ENCODE data around the gene ANK2. TPM values are rescaled to one million over a fixed set of nuclear protein-coding genes. Genes with fewer than 3 reads are reported as not detected.

Gene ANK2
- total and polyA plus RNA-seq, 2 of the 13 experiments (the other 11 are each of a cell fraction or from before 2014, with no cell fraction given): 2.7 to 15.1 TPM

- H3K4me3 ChIP-seq (replicated peaks in 1 of 3; ENCODE audit: insufficient read depth in 1 of 3, low read depth in 2 of 3, low read length in 3 of 3): no peak overlapping the region
- no peak for ATAC-seq
- TF ChIP-seq ISX (CRISPR knock-in tag; conservative IDR thresholded peaks at IDR 0.05) (no peak), ZBTB25 (CRISPR knock-in tag; IDR thresholded peaks at IDR 0.05) (no peak), PAXIP1 (CRISPR knock-in tag; conservative IDR thresholded peaks at IDR 0.05) (no peak)
- H3K36me3 ChIP-seq (replicated peaks in 1 of 2; ENCODE audit: control insufficient read depth in 1 of 2, insufficient read depth in 2 of 2, low read length in 2 of 2): no peaks in the 10 kb centered on the region
- in situ Hi-C loops (cut with HindIII; ENCODE audit: extremely low pct_ligation_motif_present, low pct_unique_long_range_greater_than_20kb): no loop called here
- H3K27ac ChIP-seq (ENCODE audit: extremely low read length, insufficient read depth, low read length): no peak overlapping the region
- H3K27me3 ChIP-seq (ENCODE audit: control insufficient read depth in 1 of 2, insufficient read depth in 2 of 2, low read length in 2 of 2): no peaks in the 10 kb centered on the region; a peak in 1 of 5 replicates
- no peaks in the 10 kb centered on the region for H4K20me1 ChIP-seq (ENCODE audit: insufficient read depth, low read length)
- H3K9me3 ChIP-seq (ENCODE audit: low read length): no peaks in the 10 kb centered on the region
- no peak overlapping the region for H2AFZ ChIP-seq (ENCODE audit: low read length)
- no peak overlapping the region for H3K9ac ChIP-seq (ENCODE audit: insufficient read depth, low read depth, low read length)
- no peaks in the 10 kb centered on the region for H3K4me1 ChIP-seq (ENCODE audit: insufficient read depth, low read length)
- H3K4me2 ChIP-seq (ENCODE audit: low read depth, low read length): no peak overlapping the region
- POLR2A ChIA-PET: no interaction called here
- WGBS (ENCODE audit: low lambda C conversion rate): 32% methylated on average over 1 of the region's 1 CpG
- H3K79me2 ChIP-seq (ENCODE audit: insufficient read depth, low read length): no peaks in the 10 kb centered on the region
- no peak for DNase-seq (ENCODE audit: low spot score)
- BruUV-seq (replicated peaks): no TSS peak
- intact Hi-C loops (cut with micrococcal nuclease; ENCODE audit: unreplicated experiment): no loop called here
- CTCF ChIA-PET (ENCODE audit: low intra/inter-chr PET ratio, low total read pairs): no interaction called here
- FAIRE-seq: no peak
Observed at GRCh38 chr4:113263274-113263673, 213.8 kb downstream of the ANK2 start.
